Measurements from ENCODE around the gene S100A7.
A peak's percentile ranks its signal among the peaks of the same experiment; 100 is the strongest.
"Not testable (repeated sequence)": the region's sequence is repeated elsewhere in the genome, so short reads cannot be mapped to it uniquely, and the experiment has no call there.

Gene S100A7

DNA sequence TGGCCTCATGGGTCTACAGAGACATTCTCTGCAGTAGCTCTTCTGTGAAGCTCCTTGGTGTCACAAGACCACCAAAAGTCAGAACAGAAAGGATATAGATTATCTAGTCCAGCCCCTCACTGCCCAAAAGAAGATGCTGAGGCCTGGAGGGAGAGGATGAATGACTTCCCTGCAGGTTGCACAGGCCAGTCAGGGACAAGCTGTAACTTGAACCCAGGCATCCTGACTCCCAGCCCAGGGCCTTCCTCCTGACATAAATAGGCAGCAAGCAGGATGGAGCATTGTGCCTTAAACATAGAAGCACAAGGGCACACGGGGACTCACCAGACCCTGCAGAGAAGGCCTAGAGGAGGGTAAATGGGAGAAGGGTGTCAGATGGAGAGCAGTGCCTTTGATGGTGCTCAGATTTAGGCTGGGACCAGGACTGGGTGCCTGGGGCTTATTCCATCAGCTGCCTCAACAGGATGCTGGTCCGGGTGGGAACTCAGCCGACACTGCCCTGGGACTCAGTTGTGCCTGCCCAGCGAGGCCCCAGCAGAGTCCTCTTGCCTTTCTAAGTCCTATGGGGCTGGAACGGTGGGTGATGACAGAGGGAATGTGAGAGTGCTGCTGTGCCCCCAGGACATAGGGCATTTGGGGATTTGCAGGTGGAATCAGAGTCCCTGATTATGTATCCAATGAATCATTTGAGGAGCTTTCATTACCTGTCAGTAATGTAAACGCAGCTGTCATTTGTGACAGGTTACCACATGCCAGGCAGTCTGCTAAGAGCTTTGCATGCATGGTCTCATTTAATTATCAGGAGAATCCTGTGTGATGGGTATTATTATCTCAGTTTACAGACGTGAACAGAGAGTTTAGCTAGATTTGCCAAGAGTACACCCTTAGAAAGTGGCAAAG lies 30.9 kb downstream of the S100A7 start:
- DNase-seq, result no peak

DNA sequence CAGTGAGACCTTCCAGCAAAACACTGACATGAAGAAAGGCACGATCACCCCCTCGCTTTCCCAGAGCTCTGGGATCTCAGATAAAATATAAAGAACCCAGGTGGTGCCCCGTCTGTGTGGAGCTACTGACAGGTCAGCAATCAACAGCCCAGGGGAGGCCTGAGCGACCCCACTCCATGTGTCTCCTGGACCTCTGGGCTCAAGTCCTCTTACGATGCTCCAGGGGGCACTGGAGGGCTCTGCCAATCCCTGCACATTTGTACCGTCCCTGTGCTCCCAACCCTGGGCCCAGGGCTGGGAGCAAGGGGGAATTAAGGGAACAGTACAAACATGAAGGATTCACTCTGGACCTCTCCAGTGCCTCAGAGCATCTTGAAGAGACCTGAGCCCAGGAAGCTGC lies 31.7 kb downstream of the S100A7 start:
- DNase-seq, result no peak

DNA sequence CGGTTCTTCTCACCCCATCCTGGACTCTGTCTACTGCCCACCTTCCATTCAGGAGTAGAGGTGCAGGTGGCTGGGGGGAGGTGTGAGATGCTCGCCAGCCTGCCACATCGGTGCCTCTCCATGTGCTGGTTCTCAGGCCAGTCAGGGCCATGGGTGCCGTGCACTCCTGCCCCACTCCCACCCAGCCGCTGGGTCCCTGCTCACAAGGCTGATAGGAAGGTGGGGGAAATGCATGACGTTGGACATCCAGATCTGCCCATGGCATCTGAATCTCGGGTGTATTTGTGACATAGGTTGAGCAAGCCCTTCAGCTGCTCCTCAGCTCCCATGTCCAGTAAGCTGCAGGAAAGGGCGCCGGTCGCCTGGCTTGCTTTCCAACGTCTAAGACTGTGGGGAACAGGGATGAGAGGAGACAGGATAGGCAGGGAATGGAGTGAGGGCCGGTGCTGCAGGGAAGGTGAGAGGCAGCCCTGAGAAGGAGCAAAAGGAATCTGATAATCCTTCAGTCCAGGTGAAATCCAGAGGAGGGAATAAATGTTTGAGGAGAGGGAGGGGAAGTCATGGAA lies 32.3 kb downstream of the S100A7 start:
- no peak for DNase-seq

DNA sequence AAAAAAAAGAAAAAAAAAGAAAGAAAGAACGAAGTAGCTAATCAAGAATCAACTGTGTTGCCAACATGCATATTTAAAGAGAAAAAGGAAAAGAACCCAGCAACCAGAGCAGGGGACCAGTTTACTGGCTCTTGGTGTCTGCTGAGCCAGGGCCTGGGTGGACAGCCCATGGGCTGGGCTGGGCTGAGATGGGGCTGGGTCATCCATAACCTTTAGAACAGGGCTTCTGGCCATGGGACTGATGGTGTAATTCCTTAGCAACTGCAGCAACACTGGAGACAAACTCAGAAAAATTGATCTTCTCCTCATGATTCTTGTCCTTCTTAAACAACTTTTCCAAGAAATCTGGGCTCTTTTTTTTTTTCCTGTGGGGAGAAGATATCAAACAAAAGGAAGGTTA lies 33.6 kb downstream of the S100A7 start:
- no peak for DNase-seq

DNA sequence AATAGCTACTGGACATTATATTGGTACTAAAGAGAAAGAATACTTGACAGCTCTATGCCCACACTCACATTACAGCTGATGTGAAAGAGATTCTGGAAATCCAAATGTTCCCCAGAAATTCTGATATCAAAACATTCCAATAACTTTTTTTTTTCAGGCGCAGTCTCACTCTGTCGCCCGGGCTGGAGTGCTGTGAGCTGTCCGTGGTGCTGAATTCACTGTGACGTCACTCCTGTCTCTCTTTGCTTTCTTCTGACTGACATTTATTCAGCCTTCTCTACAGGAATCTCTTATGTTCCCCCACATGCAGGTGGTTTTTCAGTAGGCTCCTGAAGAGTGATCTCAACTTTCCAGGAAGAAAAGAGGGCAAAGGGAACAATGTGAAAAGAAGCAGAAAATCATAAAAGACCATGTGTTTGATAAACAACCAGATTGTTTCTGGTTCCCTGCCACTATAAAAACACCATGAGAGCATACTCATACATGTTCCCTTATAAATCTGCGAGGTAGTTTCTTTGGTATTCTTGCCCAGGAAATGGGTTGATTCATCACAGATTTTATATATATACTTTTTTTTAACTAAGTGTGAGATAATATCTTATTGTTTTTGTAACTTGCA lies 37.9 kb downstream of the S100A7 start:
- DNase-seq, result peak; percentile 86

DNA sequence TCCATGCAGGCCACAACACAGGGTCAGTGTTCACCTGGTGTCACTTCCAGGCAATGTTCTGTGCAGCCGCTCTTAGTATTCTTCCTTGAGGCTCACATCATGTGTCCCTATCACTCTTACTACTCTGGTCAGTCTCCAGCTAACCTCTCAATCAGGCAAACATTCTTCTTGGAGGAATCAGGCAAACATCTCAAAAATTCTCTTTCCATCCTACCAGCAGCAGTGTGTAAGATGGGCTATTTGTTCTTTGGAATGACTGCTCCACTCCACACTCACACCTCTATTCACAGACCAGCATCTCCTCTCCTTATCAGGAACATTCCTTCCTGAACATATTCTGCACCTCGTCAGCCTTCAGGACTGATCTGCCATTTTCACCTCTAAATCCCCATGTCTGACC lies 40.1 kb downstream of the S100A7 start:
- no peak for DNase-seq

DNA sequence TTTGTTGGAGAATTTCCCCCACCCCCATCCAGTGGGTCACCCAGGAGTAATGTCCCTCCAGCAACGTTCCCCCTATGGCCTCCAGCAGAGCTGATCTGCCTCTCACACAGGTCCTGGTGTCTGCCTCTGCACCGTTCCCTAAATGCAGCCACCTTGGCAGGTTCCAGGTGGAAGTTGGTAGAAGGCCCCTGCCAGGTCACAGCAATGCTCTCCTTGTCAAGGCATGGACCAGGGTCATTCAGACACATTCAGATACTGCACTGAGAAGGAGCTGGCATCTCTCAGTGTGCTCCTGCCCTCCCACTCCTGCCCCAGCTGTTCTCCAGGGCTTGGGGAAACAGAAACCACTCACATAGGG lies 41.0 kb downstream of the S100A7 start:
- not testable (repeated sequence) for DNase-seq

DNA sequence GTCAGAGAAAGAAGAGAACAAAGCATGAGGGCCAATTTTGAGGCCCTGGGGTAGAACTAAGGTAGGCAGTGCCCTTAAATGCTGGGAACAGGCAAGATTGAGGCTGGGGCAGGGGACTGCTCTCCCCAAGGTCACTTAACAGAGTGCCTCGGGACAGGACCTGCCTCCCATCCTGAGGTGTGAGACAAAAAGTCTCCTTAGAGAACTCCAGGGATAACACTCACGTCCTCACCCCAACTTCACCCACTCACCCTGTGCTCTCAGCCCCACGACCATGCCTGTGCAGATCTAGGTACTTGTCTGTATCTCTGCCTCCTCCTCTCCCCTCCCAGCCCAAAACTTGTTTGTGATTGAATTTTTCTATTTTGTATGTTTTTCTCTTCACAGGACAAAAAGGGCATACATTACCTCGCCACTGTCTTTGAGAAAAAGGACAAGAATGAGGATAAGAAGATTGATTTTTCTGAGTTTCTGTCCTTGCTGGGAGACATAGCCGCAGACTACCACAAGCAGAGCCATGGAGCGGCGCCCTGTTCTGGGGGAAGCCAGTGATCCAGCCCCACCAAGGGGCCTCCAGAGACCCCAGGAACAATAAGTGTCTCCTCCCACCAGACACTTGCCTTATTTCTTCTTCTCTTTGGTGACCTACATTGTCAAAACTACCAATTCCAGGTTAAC lies 41.6 kb downstream of the S100A7 start:
- not testable (repeated sequence) for DNase-seq

DNA sequence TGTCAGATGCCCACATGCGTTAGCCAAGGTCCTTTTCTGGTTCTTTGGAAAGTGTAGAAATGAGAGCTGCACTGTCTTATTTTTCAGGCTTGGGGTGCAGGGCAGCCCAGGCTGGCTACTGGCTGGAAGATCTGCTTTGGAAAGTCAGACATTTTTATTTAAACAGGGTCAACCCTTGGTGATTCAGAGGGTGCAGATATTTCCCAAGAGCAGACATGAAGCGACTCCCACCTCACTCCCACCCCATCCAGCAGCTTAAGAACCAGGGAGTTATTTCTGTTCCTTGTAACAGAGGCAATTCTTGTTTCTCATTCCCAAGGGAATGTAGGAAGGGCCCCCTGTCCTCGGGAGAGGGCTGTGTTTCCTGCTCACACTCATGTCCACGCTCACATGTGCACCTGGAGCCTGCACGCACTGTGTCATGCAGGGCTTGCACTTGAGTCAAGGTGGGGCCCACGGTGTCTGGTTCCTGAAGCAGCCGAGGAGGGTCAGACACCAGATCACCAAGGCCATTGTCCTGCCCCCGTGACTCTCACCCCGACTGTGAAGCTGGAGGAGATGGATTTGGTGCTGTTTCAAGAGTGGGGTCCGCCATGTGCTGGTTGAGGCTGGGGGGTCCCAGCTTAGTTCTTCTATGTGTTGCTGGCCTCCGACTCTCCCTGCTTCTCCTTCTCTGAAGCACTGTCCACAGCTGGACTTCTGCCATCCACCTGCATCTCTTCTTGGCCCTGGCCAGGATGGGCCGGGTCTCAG lies 43.1 kb downstream of the S100A7 start:
- no peak for DNase-seq

DNA sequence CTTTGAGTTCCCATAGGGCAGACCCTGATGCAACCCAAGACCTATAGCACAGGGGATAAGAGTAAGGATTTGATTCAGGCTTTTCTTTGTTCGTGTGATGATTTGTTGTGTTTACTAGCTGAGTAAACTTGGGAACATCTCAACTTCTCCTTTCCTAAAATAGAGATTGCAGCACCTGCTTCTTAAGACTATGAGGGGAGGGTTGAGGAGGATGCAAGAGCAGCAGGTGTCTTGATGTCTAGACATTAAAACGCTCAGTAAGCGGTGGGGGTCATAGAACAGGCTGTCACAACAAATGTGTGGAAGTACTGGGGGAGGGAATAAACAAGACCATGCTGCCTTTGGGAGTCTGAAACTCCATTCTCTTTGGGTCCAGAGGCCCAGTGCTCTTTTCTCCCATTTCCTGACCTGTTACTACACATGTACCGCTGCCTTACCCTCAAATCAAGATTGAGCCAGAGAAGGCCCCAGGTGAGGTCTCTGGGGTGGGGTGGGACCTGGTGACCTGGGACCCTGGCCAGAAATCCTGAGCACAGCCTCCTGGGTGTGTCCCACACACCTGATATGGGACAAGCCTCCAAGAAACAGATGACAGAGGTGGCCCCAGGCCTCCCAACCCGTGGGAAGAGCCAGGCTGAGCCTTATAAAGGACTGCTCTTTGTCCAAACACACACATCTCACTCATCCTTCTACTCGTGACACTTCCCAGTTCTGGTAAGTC lies 44.4 kb downstream of the S100A7 start, which contains the start of gene S100A7A:
TSS of gene S100A7A (plus strand) at position 671 of the 721 bp plus-strand sequence. CDS start 1,563 bp downstream, outside the sequence.
- DNase-seq, result no peak

DNA sequence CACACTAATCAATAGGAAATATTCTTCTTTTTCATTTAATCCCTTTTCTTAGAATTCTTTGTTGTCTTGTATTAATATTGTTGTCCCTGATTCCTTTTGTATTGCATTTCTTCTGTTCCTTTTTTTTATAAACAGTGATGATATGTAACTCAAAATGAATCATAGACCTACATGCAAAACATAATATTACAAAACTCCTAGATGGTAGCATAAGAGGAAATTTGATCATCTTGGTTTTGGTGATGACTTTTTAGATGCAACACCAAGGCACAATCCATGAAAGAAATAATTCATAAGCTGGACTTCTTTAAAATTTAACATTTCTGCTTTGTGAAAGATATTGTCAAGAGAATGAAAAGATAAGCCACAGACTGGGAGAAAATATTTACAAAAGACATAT lies 46.5 kb downstream of the S100A7 start:
- DNase-seq, result not testable (repeated sequence)

All from OCI-M1 (cell line).